GM21381 (cell line): ENCODE data around the gene INVS.
"Not testable (repeated sequence)": the region's sequence is repeated elsewhere in the genome, so short reads cannot be mapped to it uniquely, and the experiment has no call there.

Source experiments
- ATAC-seq: cut with Tn5 transposase; IDR thresholded peaks from one replicate; pipeline ENCODE4 v1.9.1; 2021; ENCODE audit warnings: mild to moderate bottlenecking, moderate library complexity; ENCODE audit not compliant: unreplicated experiment

INVS gene

GRCh38 chr9:100307080-100307479 lies 208.0 kb downstream of the INVS start:
- ATAC-seq, result no peak

GRCh38 chr9:100308965-100309564 lies 210.0 kb downstream of the INVS start:
- ATAC-seq, result no peak

- ATAC-seq, result no peak
These were observed 210.9 kb downstream of the INVS start for GRCh38 chr9:100309992-100310391.

GRCh38 chr9:100315561-100315960 lies 216.5 kb downstream of the INVS start:
- ATAC-seq, result no peak

- ATAC-seq, result no peak
These were observed 218.7 kb downstream of the INVS start for GRCh38 chr9:100317706-100318105.

- ATAC-seq, result no peak
These were observed 224.0 kb downstream of the INVS start for GRCh38 chr9:100322954-100323536.

GRCh38 chr9:100324594-100325200 lies 225.7 kb downstream of the INVS start:
- ATAC-seq, result no peak

GRCh38 chr9:100338736-100339135 lies 239.7 kb downstream of the INVS start:
- ATAC-seq, result not testable (repeated sequence)

GRCh38 chr9:100340224-100340623 lies 241.2 kb downstream of the INVS start:
- ATAC-seq, result no peak

GRCh38 chr9:100341889-100342288 lies 242.8 kb downstream of the INVS start:
- ATAC-seq, result no peak

- no peak for ATAC-seq
These were observed 247.8 kb downstream of the INVS start for GRCh38 chr9:100346836-100347235.

- no peak for ATAC-seq
These were observed 251.1 kb downstream of the INVS start for GRCh38 chr9:100350188-100350587.
